A673 (cell line): ENCODE data around the gene CIB2.

Experiments
- CTCF ChIP-seq: fragments of 300-800, 200-600 bp; sonication (generic); conservative IDR thresholded peaks from 2 replicates; pipeline ENCODE4 v1.5.1; 2017; ENCODE audit warnings: low read depth, mild to moderate bottlenecking, antibody characterized with exemption, low read length, moderate library complexity, mixed read lengths
- EZH2 ChIP-seq: fragments of 200-600 bp; sonication (generic); IDR thresholded peaks from 2 replicates; pipeline ENCODE4 v1.6.1; 2017; ENCODE audit warnings: borderline replicate concordance, low read depth, mild to moderate bottlenecking, mixed read lengths, antibody characterized with exemption, low read length; ENCODE audit not compliant: poor library complexity, severe bottlenecking

- TF ChIP-seq EZH2 (no peak), CTCF (peak; percentile 96)
These were observed 22.8 kb downstream of the CIB2 start for GRCh38 chr15:78108300-78109084.
